Stomach (tissue), 4 donors: ENCODE results near the gene MEGF9.

ENCODE experiments used
- POLR2A ChIP-seq, 4 donors: fragments of 450-650 bp; IDR thresholded peaks; one replicate each; pipeline ENCODE4 v1.6.1; 2016; ENCODE audit warnings: antibody characterized with exemption in 4 of 4, control low read depth in 2 of 4, mild to moderate bottlenecking in 1 of 4, moderate library complexity in 1 of 4
- TF ChIP-seq, protein P1 (sequence below), 7 experiments: fragments of 450-650 bp in 4 of 7; fragments of 200-600 bp in 3 of 7; sonication (generic) in 3 of 7; IDR thresholded peaks; one replicate each; pipeline ENCODE4 v1.5.1; 2016 to 2019; ENCODE audit warnings: antibody characterized with exemption in 7 of 7, control low read depth in 2 of 7, mild to moderate bottlenecking in 1 of 7

DNA sequence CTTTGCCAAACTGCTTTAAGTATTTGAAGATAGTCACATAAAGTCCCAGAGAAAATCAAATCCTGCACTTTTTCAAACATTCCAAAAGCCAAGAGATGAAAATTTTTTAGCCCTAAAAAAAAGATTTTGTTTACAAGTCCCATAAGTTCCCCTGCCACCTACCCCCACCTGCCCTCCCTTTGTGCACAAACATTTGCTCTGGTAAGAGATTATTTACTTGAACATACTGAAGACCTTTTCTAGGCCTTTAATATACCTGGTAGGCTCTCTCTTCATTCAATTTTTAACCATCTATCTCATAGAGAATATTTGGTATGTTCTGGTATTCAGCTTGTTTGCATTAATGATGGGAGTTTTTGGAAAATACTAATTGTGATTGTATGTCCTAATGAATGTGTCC is 50.3 kb downstream of the MEGF9 start:
- TF ChIP-seq, protein P1, sequence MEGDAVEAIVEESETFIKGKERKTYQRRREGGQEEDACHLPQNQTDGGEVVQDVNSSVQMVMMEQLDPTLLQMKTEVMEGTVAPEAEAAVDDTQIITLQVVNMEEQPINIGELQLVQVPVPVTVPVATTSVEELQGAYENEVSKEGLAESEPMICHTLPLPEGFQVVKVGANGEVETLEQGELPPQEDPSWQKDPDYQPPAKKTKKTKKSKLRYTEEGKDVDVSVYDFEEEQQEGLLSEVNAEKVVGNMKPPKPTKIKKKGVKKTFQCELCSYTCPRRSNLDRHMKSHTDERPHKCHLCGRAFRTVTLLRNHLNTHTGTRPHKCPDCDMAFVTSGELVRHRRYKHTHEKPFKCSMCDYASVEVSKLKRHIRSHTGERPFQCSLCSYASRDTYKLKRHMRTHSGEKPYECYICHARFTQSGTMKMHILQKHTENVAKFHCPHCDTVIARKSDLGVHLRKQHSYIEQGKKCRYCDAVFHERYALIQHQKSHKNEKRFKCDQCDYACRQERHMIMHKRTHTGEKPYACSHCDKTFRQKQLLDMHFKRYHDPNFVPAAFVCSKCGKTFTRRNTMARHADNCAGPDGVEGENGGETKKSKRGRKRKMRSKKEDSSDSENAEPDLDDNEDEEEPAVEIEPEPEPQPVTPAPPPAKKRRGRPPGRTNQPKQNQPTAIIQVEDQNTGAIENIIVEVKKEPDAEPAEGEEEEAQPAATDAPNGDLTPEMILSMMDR (IDR thresholded peaks at IDR 0.05) = no peak
- no peak for TF ChIP-seq POLR2A (IDR thresholded peaks at IDR 0.05)
